Endodermal cell (in vitro differentiated cells): Measurements from ENCODE around the gene SRPX. TPM values are rescaled to one million over a fixed set of nuclear protein-coding genes. Genes with fewer than 3 reads are reported as not detected.

Experiments
- DNase-seq: peaks from one replicate; pipeline ENCODE4 v3.0.0-alpha.2; 2017
- H3K27ac ChIP-seq: 2 replicates; pipeline ENCODE4 v1.5.1; 2013; ENCODE audit warnings: mild to moderate bottlenecking, low read depth, low read length, moderate library complexity
- H3K27me3 ChIP-seq: 2 replicates; pipeline ENCODE4 v1.6.1; 2013; ENCODE audit warnings: mild to moderate bottlenecking, low read length, moderate library complexity; ENCODE audit not compliant: insufficient read depth, control insufficient read depth, poor library complexity, severe bottlenecking
- H3K36me3 ChIP-seq: 2 replicates; pipeline ENCODE4 v1.7.0; 2013; ENCODE audit warnings: mild to moderate bottlenecking, low read length, moderate library complexity; ENCODE audit not compliant: control insufficient read depth, insufficient read depth
- H3K4me1 ChIP-seq: one replicate; pipeline ENCODE4 v1.7.0; 2013; ENCODE audit warnings: low read length; ENCODE audit not compliant: control insufficient read depth, insufficient read depth
- H3K4me3 ChIP-seq: 2 replicates; pipeline ENCODE4 v1.5.1; 2013; ENCODE audit warnings: mild to moderate bottlenecking, low read length, moderate library complexity
- H3K9ac ChIP-seq: 2 replicates; pipeline ENCODE4 v1.6.1; 2013; ENCODE audit warnings: mild to moderate bottlenecking, low read length, moderate library complexity; ENCODE audit not compliant: poor library complexity, severe bottlenecking; ENCODE audit errors: extremely low read depth
- H3K9me3 ChIP-seq: 2 replicates; pipeline ENCODE4 v1.6.1; 2013; ENCODE audit warnings: mild to moderate bottlenecking, low read length, moderate library complexity; ENCODE audit not compliant: control insufficient read depth
- H3K27ac Mint-ChIP-seq: 2 replicates; pipeline ENCODE4 v1.8.0; 2020; ENCODE audit warnings: mixed read lengths
- H3K27me3 Mint-ChIP-seq: 2 replicates; pipeline ENCODE4 v1.8.0; 2021; ENCODE audit warnings: mild to moderate bottlenecking, mixed read lengths; ENCODE audit not compliant: insufficient read depth
- H3K36me3 Mint-ChIP-seq: 2 replicates; pipeline ENCODE4 v1.8.0; 2020; ENCODE audit warnings: low read depth, mixed read lengths
- H3K4me1 Mint-ChIP-seq: 2 replicates; pipeline ENCODE4 v1.8.0; 2020; ENCODE audit warnings: mixed read lengths
- H3K4me3 Mint-ChIP-seq: 2 replicates; pipeline ENCODE4 v1.8.0; 2020; ENCODE audit warnings: mild to moderate bottlenecking, moderate library complexity, mixed read lengths
- H3K9me3 Mint-ChIP-seq: 2 replicates; pipeline ENCODE4 v1.8.0; 2020; ENCODE audit warnings: mild to moderate bottlenecking, mixed read lengths
- CTCF ChIP-seq: fragments of 200-600 bp; sonication (generic); conservative IDR thresholded peaks from 2 replicates; pipeline ENCODE4 v1.5.0; 2021; ENCODE audit warnings: antibody characterized with exemption, mild to moderate bottlenecking
- WGBS, 2 experiments: methylation state at CpG; one replicate each; pipeline versions ENCODE4 v1.1.5 to v1.1.7; 2013; ENCODE audit warnings: missing lambda C conversion rate in 2 of 2, mixed read lengths in 1 of 2; ENCODE audit not compliant: insufficient coverage in 1 of 2, insufficient read length in 1 of 2; 5-methylcytosine and 5-hydroxymethylcytosine counted together
- total RNA-seq, 2 donors: library from RNA; stranded (reverse); fragmentation: NEBNext Ultra II Directional in 1 of 2; extraction: Animal tissue kit (Norgen Biotek cat#: 25700) in 1 of 2; gene quantifications; 2 replicates in 1 of 2; 3 replicates in 1 of 2; pipeline ENCODE4 v1.2.1, GENCODE V29; 2021

SRPX gene
- total RNA-seq, 2 donors from 2014 or later: 1.8 to 3.4 TPM

- H3K36me3 ChIP-seq: no peaks in the 10 kb centered on the region
- no peak overlapping the region for H3K9ac ChIP-seq
- 88% methylated on average over 1 of the region's 1 CpG; no CpG with 5 or more reads in 1 of the 2 experiments for WGBS, 2 experiments
- no peaks in the 10 kb centered on the region for H3K9me3 ChIP-seq
- Mint-ChIP-seq H3K27ac (no peak overlapping the region), H3K36me3 (no peaks in the 10 kb centered on the region), H3K4me1 (peaks cover 18% of the 10 kb centered on the region), H3K4me3 (no peak overlapping the region), H3K9me3 (peaks cover 48% of the 10 kb centered on the region), H3K27me3 (no peaks in the 10 kb centered on the region)
- TF ChIP-seq CTCF: no peak
- H3K27me3 ChIP-seq: no peaks in the 10 kb centered on the region
- H3K4me1 ChIP-seq: no peaks in the 10 kb centered on the region
- no peak overlapping the region for H3K27ac ChIP-seq
- DNase-seq: no peak
- H3K4me3 ChIP-seq: no peak overlapping the region
Measured at GRCh38 chrX:38165023-38165422, 55.6 kb downstream of the SRPX start.

GRCh38 chrX:38163193-38163592 lies 57.5 kb downstream of the SRPX start:
- no peak for TF ChIP-seq CTCF
- H3K4me1 ChIP-seq: no peaks in the 10 kb centered on the region
- H3K4me3 Mint-ChIP-seq: no peak overlapping the region
- no peak overlapping the region for H3K27ac Mint-ChIP-seq
- H3K27ac ChIP-seq: no peak overlapping the region
- no peaks in the 10 kb centered on the region for H3K9me3 ChIP-seq
- H3K9ac ChIP-seq: no peak overlapping the region
- H3K36me3 ChIP-seq: no peaks in the 10 kb centered on the region
- H3K27me3 ChIP-seq: no peaks in the 10 kb centered on the region
- H3K4me1 Mint-ChIP-seq: peaks cover 18% of the 10 kb centered on the region
- DNase-seq: no peak
- peaks cover 45% of the 10 kb centered on the region for H3K9me3 Mint-ChIP-seq
- H3K4me3 ChIP-seq: no peak overlapping the region
- H3K36me3 Mint-ChIP-seq: no peaks in the 10 kb centered on the region
- no peaks in the 10 kb centered on the region for H3K27me3 Mint-ChIP-seq

GRCh38 chrX:38156838-38157237 lies 63.8 kb downstream of the SRPX start:
- no peaks in the 10 kb centered on the region for H3K27me3 ChIP-seq
- no peaks in the 10 kb centered on the region for H3K4me1 ChIP-seq
- no peaks in the 10 kb centered on the region for H3K36me3 Mint-ChIP-seq
- no peak overlapping the region for H3K27ac Mint-ChIP-seq
- H3K9me3 Mint-ChIP-seq: peaks cover 66% of the 10 kb centered on the region
- 94 to 100% methylated on average over 3 to 6 of the region's 7 CpGs for WGBS, 2 experiments
- TF ChIP-seq CTCF: no peak
- DNase-seq: no peak
- no peaks in the 10 kb centered on the region for H3K36me3 ChIP-seq
- H3K4me3 ChIP-seq: no peak overlapping the region
- H3K9ac ChIP-seq: no peak overlapping the region
- H3K9me3 ChIP-seq: no peaks in the 10 kb centered on the region
- H3K27ac ChIP-seq: no peak overlapping the region
- H3K4me1 Mint-ChIP-seq: no peaks in the 10 kb centered on the region
- H3K27me3 Mint-ChIP-seq: no peaks in the 10 kb centered on the region
- H3K4me3 Mint-ChIP-seq: no peak overlapping the region
